ENCODE measurements around the gene PGGT1B.

The PGGT1B gene

DNA sequence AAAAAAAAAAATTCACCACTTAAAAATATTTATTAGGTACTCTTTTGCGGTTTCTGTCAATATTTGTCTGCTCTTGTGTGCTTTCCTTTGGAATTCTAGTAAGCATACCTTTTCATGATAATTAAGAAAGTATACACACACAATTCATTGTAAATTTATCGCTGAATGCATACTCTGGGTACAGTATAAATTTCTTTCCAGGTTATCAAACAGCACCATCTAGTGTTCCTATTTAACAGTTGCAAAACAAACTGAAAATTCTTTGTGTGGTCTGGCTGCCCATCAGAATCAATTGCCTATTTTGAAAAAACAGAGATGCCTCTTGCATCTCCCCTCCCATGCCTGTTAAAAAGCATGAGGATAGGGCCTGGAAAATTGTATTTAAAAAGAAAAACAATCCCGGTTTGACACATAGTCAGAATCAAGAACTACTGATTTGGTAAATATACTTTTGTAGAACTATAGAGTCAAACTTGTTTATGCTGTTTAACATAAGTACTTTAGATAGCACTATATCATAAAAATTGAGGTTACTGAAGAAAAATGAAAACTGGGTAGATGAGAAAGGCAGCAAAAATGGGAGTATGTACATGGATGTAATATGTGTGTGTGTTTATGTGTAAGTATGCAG, 16.2 kb downstream of the PGGT1B start:
- Histone ChIP-seq H3K9ac (ENCODE audit: low read length) (no peak overlapping the region), H3K27me3 (ENCODE audit: control insufficient read depth, insufficient read depth, low read length) (no peaks in the 10 kb centered on the region), H3K36me3 (ENCODE audit: control insufficient read depth, insufficient read depth, low read length) (no peaks in the 10 kb centered on the region), H3K4me1 (ENCODE audit: control insufficient read depth, insufficient read depth, low read length) (peaks cover 19% of the 10 kb centered on the region), H3K9me3 (ENCODE audit: control insufficient read depth, low read length) (no peaks in the 10 kb centered on the region), H3K4me3 (ENCODE audit: low read length) (no peak overlapping the region)

DNA sequence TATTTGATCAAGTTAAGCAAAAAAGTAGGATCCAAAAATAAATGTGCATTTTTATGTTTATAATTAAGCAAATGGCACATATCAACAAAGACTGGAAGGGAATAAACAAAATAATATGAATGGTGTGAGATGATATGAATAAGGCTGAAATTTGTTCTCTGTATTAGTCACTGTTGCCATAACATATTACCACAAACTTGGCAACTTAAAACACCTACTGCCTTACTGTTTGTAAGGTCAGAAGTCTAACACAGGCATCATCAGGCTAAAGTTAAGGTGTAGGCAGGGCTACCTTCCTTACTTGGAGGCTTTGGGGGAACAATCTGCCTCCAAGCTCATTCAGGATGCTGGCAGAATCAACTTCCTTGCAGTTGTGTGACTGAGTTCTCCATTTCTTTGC, 19.3 kb downstream of the PGGT1B start:
- Histone ChIP-seq H3K27me3 (ENCODE audit: control insufficient read depth, insufficient read depth, low read length) (no peaks in the 10 kb centered on the region), H3K9ac (ENCODE audit: low read length) (no peak overlapping the region), H3K9me3 (ENCODE audit: control insufficient read depth, low read length) (no peaks in the 10 kb centered on the region), H3K4me1 (ENCODE audit: control insufficient read depth, insufficient read depth, low read length) (peaks cover 21% of the 10 kb centered on the region), H3K36me3 (ENCODE audit: control insufficient read depth, insufficient read depth, low read length) (no peaks in the 10 kb centered on the region), H3K4me3 (ENCODE audit: low read length) (no peak overlapping the region)

DNA sequence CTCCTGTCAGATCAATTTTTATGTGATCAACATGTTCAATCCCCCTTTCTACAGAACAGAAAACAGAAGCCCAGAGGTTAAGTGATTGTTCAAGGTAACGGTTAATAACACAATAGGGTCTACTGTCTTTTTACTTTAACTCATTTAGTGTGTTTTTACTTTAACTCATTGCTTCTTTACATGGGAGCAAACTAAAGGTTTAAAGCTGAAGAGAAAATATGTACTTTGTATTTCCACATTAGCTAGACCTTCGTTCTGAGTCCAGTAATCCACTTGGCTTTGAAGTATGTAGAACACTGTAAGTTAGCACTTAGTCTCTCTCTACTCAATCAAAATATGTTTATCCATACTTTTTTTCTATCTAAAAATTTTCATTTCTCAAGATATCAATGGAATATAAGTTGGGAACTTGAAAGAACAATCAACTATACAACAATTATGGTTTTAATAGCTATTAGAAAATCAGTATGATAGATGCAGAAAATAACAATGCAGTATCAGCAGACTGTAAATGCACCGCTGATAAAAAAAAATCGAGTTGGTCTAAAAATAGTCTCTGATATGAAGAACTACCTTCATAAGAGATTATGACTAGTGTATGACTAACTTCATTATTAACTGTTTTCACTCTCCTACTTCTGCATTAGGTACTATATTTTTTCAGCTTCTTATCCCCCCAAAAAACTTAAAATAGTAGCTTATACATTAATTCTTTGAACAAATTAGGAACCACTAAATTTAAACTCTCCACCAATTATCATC, 20.6 kb downstream of the PGGT1B start:
- Histone ChIP-seq H3K36me3 (ENCODE audit: control insufficient read depth, insufficient read depth, low read length) (no peaks in the 10 kb centered on the region), H3K4me3 (ENCODE audit: low read length) (no peak overlapping the region), H3K9me3 (ENCODE audit: control insufficient read depth, low read length) (no peaks in the 10 kb centered on the region), H3K4me1 (ENCODE audit: control insufficient read depth, insufficient read depth, low read length) (peaks cover 21% of the 10 kb centered on the region), H3K9ac (ENCODE audit: low read length) (no peak overlapping the region), H3K27me3 (ENCODE audit: control insufficient read depth, insufficient read depth, low read length) (no peaks in the 10 kb centered on the region)

DNA sequence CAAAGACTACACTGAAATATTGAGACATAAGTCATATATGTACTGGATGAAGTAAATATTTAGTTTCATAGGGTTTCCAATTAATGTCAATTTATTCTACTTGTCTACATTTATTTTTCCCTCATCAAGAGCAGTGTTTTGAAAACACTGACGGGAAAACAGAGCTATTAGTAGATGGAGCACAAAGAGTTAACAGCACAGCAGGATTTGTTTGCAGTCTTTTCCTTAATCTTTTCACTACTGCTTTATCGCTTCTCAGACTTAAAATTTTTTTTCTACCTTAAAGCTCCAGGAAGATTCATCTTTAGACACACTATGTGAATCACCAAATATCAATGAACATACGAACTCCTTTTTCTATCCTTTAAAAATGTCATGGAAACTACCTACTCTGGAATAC, 25.6 kb downstream of the PGGT1B start:
- Histone ChIP-seq H3K4me1 (ENCODE audit: control insufficient read depth, insufficient read depth, low read length) (peaks cover 7% of the 10 kb centered on the region), H3K9me3 (ENCODE audit: control insufficient read depth, low read length) (no peaks in the 10 kb centered on the region), H3K27me3 (ENCODE audit: control insufficient read depth, insufficient read depth, low read length) (no peaks in the 10 kb centered on the region), H3K9ac (ENCODE audit: low read length) (no peak overlapping the region), H3K36me3 (ENCODE audit: control insufficient read depth, insufficient read depth, low read length) (no peaks in the 10 kb centered on the region), H3K4me3 (ENCODE audit: low read length) (no peak overlapping the region)

DNA sequence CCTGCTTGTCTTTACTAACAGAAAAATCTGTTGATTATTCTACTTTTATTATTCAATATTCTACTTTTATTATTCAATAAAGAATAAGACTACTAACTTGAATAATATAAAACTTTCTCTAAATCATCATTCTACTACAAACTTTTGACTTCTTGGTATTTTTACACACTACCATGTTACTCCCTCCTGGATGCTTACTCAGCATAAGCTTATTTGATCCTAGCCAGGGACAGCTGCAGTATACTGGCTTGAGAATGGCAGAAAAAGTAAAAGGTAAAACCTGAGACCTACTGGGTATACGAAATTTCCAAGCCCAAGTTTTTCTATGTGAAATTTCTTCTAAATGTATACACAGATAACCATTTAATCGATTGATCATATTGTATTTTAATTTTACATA, 26.1 kb downstream of the PGGT1B start:
- H3K27me3 ChIP-seq (ENCODE audit: control insufficient read depth, insufficient read depth, low read length), result no peaks in the 10 kb centered on the region
- no peak overlapping the region for H3K9ac ChIP-seq (ENCODE audit: low read length)
- H3K36me3 ChIP-seq (ENCODE audit: control insufficient read depth, insufficient read depth, low read length), result no peaks in the 10 kb centered on the region
- no peaks in the 10 kb centered on the region for H3K9me3 ChIP-seq (ENCODE audit: control insufficient read depth, low read length)
- peaks cover 3% of the 10 kb centered on the region for H3K4me1 ChIP-seq (ENCODE audit: control insufficient read depth, insufficient read depth, low read length)
- no peak overlapping the region for H3K4me3 ChIP-seq (ENCODE audit: low read length)

DNA sequence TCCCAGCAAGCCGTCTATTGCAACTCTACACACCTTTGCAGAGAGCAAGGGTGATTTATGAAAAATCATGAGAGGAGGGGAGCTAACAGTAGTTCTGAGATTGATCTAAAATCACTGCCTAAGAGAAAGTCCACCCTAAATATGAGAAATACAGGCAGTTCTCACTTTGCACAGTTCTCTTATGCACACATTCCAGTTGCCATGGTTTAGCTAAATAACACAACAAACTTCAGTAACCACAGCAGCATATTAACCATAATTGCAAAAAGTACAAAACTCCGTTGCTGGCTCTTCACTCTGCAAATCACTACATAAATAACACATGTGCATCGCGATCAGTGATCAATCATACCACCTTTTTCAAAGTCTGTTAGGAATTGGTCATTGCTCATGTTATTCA, 31.1 kb downstream of the PGGT1B start:
- H3K27me3 ChIP-seq (ENCODE audit: control insufficient read depth, insufficient read depth, low read length), result no peaks in the 10 kb centered on the region
- no peak overlapping the region for H3K9ac ChIP-seq (ENCODE audit: low read length)
- no peak overlapping the region for H3K4me3 ChIP-seq (ENCODE audit: low read length)
- H3K36me3 ChIP-seq (ENCODE audit: control insufficient read depth, insufficient read depth, low read length), result no peaks in the 10 kb centered on the region
- H3K9me3 ChIP-seq (ENCODE audit: control insufficient read depth, low read length), result no peaks in the 10 kb centered on the region
- H3K4me1 ChIP-seq (ENCODE audit: control insufficient read depth, insufficient read depth, low read length), result no peaks in the 10 kb centered on the region

DNA sequence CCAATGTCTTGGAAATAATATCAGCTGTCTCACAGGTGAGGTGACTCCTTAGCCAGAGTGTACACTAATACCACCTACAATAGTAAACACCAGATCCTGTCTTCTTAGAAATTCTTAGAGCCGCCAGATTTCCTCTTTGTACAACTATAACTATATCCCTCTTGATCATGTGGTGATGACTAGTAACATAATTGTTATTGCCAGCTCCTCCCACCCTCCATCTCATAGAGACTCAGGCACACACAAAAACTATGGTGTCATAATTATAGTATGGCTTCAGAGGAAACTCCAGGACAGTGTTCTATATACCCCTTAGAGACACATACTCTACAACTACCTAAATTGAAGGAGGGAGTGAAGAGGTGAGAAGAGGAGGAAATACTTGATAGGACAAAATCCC, 33.1 kb downstream of the PGGT1B start:
- Histone ChIP-seq H3K27me3 (ENCODE audit: control insufficient read depth, insufficient read depth, low read length) (no peaks in the 10 kb centered on the region), H3K4me1 (ENCODE audit: control insufficient read depth, insufficient read depth, low read length) (no peaks in the 10 kb centered on the region), H3K36me3 (ENCODE audit: control insufficient read depth, insufficient read depth, low read length) (no peaks in the 10 kb centered on the region), H3K9me3 (ENCODE audit: control insufficient read depth, low read length) (no peaks in the 10 kb centered on the region), H3K4me3 (ENCODE audit: low read length) (no peak overlapping the region), H3K9ac (ENCODE audit: low read length) (no peak overlapping the region)

DNA sequence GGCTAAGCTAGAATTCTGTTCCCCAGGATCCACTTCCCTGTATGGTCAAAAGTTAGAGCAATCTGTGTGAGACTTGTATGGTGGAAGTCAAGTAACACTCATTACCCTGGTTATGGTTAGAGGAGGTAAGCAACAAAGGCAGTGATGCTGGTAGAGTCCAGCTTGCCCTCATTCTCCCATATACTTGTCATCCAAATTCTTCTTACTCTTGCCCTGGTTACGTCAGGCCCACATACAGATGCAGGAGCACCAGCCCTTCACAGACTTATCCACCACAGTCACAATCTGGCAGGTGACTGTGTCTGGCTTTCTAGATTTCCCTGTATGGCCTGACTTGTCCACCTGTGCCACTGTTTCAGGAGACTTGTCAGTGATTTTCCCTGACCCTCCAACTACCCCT, 35.4 kb downstream of the PGGT1B start:
- no peaks in the 10 kb centered on the region for H3K4me1 ChIP-seq (ENCODE audit: control insufficient read depth, insufficient read depth, low read length)
- H3K9ac ChIP-seq (ENCODE audit: low read length), result no peak overlapping the region
- no peaks in the 10 kb centered on the region for H3K36me3 ChIP-seq (ENCODE audit: control insufficient read depth, insufficient read depth, low read length)
- no peaks in the 10 kb centered on the region for H3K27me3 ChIP-seq (ENCODE audit: control insufficient read depth, insufficient read depth, low read length)
- H3K9me3 ChIP-seq (ENCODE audit: control insufficient read depth, low read length), result no peaks in the 10 kb centered on the region
- no peak overlapping the region for H3K4me3 ChIP-seq (ENCODE audit: low read length)

DNA sequence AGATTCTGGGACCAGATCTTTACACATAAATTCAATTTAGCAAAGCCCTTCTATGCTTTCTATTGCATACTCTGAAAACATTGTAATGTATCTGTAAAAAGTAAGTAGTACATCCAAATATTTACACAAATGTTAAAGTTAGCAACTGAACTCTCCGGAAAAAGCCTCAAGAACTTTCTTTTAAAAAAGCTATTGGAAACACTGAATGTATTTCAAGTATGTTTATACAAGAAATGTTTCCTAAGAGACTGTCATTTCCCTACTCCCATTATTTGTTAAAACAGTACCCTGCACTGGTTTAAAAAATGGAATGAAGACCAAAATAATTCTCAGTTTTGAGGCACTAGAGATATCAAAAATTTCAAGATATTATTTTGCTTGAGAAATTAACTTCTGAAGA, 48.1 kb downstream of the PGGT1B start:
- Histone ChIP-seq H3K9me3 (ENCODE audit: control insufficient read depth, low read length) (no peaks in the 10 kb centered on the region), H3K36me3 (ENCODE audit: control insufficient read depth, insufficient read depth, low read length) (no peaks in the 10 kb centered on the region), H3K4me3 (ENCODE audit: low read length) (no peak overlapping the region)

DNA sequence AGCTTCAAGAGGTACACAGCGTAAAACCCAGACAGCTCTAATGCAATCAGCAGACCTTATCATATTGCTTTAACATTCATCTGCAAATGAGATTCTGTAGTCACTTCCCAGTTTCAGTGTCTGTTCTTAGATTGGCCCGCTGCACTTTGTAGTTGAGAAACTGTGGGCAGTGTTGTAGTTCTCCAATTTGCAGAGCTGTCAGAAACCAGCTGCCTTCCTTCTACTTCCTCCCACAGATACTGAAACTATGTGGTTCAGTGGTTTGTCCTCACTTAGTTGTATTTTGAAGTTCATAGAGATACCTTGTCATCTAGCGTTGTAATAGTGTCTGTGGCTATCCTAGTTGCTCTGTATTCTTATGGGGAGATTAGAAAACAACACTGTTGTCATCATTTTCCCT, 53.4 kb downstream of the PGGT1B start:
- Histone ChIP-seq H3K9ac (ENCODE audit: low read length) (no peak overlapping the region), H3K9me3 (ENCODE audit: control insufficient read depth, low read length) (no peaks in the 10 kb centered on the region), H3K27me3 (ENCODE audit: control insufficient read depth, insufficient read depth, low read length) (no peaks in the 10 kb centered on the region), H3K4me3 (ENCODE audit: low read length) (no peak overlapping the region), H3K4me1 (ENCODE audit: control insufficient read depth, insufficient read depth, low read length) (no peaks in the 10 kb centered on the region), H3K36me3 (ENCODE audit: control insufficient read depth, insufficient read depth, low read length) (no peaks in the 10 kb centered on the region)

More for the DNA sequence above, 48.1 kb downstream of the PGGT1B start:
- no peak overlapping the region for H3K9ac ChIP-seq (ENCODE audit: low read length)
- no peaks in the 10 kb centered on the region for H3K27me3 ChIP-seq (ENCODE audit: control insufficient read depth, insufficient read depth, low read length)
- H3K4me1 ChIP-seq (ENCODE audit: control insufficient read depth, insufficient read depth, low read length), result no peaks in the 10 kb centered on the region

DNA sequence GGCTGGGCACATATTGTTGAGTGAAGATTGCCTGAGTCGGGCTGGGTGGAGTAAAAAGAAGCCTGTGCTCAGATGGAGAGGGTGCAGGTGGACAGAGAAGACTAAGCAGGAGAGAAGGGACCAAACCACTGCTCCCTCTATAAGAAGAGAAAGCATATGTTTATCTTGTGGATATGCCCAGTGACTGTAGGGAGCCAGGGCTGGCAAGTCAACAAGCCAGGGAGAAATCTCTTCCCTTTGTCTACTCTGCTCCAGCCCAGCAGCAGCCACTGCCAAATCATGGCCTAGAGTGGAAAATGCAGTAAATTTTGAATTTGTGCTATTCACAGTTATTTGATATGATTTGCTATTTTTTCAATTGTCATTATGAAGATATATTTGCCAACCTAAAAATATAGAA, 59.7 kb downstream of the PGGT1B start:
- H3K9ac ChIP-seq (ENCODE audit: low read length), result no peak overlapping the region
- H3K36me3 ChIP-seq (ENCODE audit: control insufficient read depth, insufficient read depth, low read length), result no peaks in the 10 kb centered on the region
- no peaks in the 10 kb centered on the region for H3K4me1 ChIP-seq (ENCODE audit: control insufficient read depth, insufficient read depth, low read length)
- H3K4me3 ChIP-seq (ENCODE audit: low read length), result no peak overlapping the region
- no peaks in the 10 kb centered on the region for H3K27me3 ChIP-seq (ENCODE audit: control insufficient read depth, insufficient read depth, low read length)
- no peaks in the 10 kb centered on the region for H3K9me3 ChIP-seq (ENCODE audit: control insufficient read depth, low read length)

DNA sequence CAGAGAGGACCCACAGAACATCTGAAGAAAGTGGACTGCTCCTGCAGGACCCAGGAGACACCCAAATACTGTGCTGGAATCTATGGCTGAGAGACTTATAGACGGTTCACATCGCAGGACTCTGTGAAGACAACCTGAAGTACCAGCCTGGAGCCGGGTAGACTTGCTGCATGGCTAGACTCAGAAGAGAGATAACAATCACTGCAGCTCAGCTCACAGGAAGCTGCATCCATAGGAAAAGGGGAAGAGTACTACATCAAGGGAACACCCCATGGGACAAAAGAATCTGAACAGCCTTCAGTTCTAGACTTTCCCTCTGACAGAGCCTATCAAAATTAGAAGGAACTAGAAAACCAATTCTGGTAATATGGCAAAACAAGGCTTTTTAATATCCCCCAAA, 66.5 kb downstream of the PGGT1B start:
- no peaks in the 10 kb centered on the region for H3K27me3 ChIP-seq (ENCODE audit: control insufficient read depth, insufficient read depth, low read length)
- H3K9me3 ChIP-seq (ENCODE audit: control insufficient read depth, low read length), result no peaks in the 10 kb centered on the region
- H3K9ac ChIP-seq (ENCODE audit: low read length), result no peak overlapping the region
- H3K36me3 ChIP-seq (ENCODE audit: control insufficient read depth, insufficient read depth, low read length), result no peaks in the 10 kb centered on the region
- peaks cover 29% of the 10 kb centered on the region for H3K4me1 ChIP-seq (ENCODE audit: control insufficient read depth, insufficient read depth, low read length)
- no peak overlapping the region for H3K4me3 ChIP-seq (ENCODE audit: low read length)

Measured in mucosa of stomach (tissue), 1 donor.